ENCODE data around the gene PPIP5K1.
"Not testable (repeated sequence)": the region's sequence is repeated elsewhere in the genome, so short reads cannot be mapped to it uniquely, and the experiment has no call there.

PPIP5K1 gene

GRCh38 chr15:43589778-43590466 lies at the start of gene PPIP5K1:
Gene PPIP5K1 (minus strand): TSS chr15:43590208. CDS start chr15:43584504, 5,704 bp downstream.
- not testable (repeated sequence) for H3K9ac ChIP-seq (ENCODE audit: low read depth in 1 of 2, low read length in 2 of 2); H3K27me3 ChIP-seq (ENCODE audit: control insufficient read depth in 2 of 2, insufficient read depth in 2 of 2, low read length in 2 of 2); H3K4me1 ChIP-seq (ENCODE audit: control insufficient read depth in 2 of 2, insufficient read depth in 2 of 2, low read length in 2 of 2); H3K36me3 ChIP-seq (ENCODE audit: control insufficient read depth in 2 of 2, insufficient read depth in 2 of 2, low read length in 2 of 2); H3K9me3 ChIP-seq (ENCODE audit: control insufficient read depth in 2 of 2, low read length in 2 of 2); H3K4me3 ChIP-seq (ENCODE audit: low read length in 2 of 2); H3K27ac ChIP-seq (ENCODE audit: low read depth in 2 of 2, low read length in 2 of 2)

GRCh38 chr15:43638464-43639204 lies 48.6 kb upstream of the PPIP5K1 start:
- H3K4me1 ChIP-seq (ENCODE audit: control insufficient read depth in 2 of 2, insufficient read depth in 2 of 2, low read length in 2 of 2); H3K9ac ChIP-seq (ENCODE audit: low read depth in 1 of 2, low read length in 2 of 2); H3K27ac ChIP-seq (ENCODE audit: low read depth in 2 of 2, low read length in 2 of 2); H3K36me3 ChIP-seq (ENCODE audit: control insufficient read depth in 2 of 2, insufficient read depth in 2 of 2, low read length in 2 of 2); H3K4me3 ChIP-seq (ENCODE audit: low read length in 2 of 2); H3K9me3 ChIP-seq (ENCODE audit: control insufficient read depth in 2 of 2, low read length in 2 of 2); H3K27me3 ChIP-seq (ENCODE audit: control insufficient read depth in 2 of 2, insufficient read depth in 2 of 2, low read length in 2 of 2): not testable (repeated sequence)

GRCh38 chr15:43626937-43627336 lies 36.9 kb upstream of the PPIP5K1 start:
- H3K27ac ChIP-seq (ENCODE audit: low read depth in 2 of 2, low read length in 2 of 2); H3K4me1 ChIP-seq (ENCODE audit: control insufficient read depth in 2 of 2, insufficient read depth in 2 of 2, low read length in 2 of 2); H3K9me3 ChIP-seq (ENCODE audit: control insufficient read depth in 2 of 2, low read length in 2 of 2); H3K4me3 ChIP-seq (ENCODE audit: low read length in 2 of 2); H3K36me3 ChIP-seq (ENCODE audit: control insufficient read depth in 2 of 2, insufficient read depth in 2 of 2, low read length in 2 of 2); H3K9ac ChIP-seq (ENCODE audit: low read depth in 1 of 2, low read length in 2 of 2); H3K27me3 ChIP-seq (ENCODE audit: control insufficient read depth in 2 of 2, insufficient read depth in 2 of 2, low read length in 2 of 2): not testable (repeated sequence)

GRCh38 chr15:43625106-43625505 lies 35.1 kb upstream of the PPIP5K1 start:
- H3K27ac ChIP-seq (ENCODE audit: low read depth in 2 of 2, low read length in 2 of 2): no peak overlapping the region
- H3K4me1 ChIP-seq (ENCODE audit: control insufficient read depth in 2 of 2, insufficient read depth in 2 of 2, low read length in 2 of 2): no peaks in the 10 kb centered on the region
- no peaks in the 10 kb centered on the region for H3K9me3 ChIP-seq (ENCODE audit: control insufficient read depth in 2 of 2, low read length in 2 of 2)

GRCh38 chr15:43622068-43622799 lies 32.2 kb upstream of the PPIP5K1 start:
- H3K9me3 ChIP-seq (ENCODE audit: control insufficient read depth in 2 of 2, low read length in 2 of 2); H3K36me3 ChIP-seq (ENCODE audit: control insufficient read depth in 2 of 2, insufficient read depth in 2 of 2, low read length in 2 of 2); H3K9ac ChIP-seq (ENCODE audit: low read depth in 1 of 2, low read length in 2 of 2); H3K4me3 ChIP-seq (ENCODE audit: low read length in 2 of 2); H3K27ac ChIP-seq (ENCODE audit: low read depth in 2 of 2, low read length in 2 of 2); H3K4me1 ChIP-seq (ENCODE audit: control insufficient read depth in 2 of 2, insufficient read depth in 2 of 2, low read length in 2 of 2); H3K27me3 ChIP-seq (ENCODE audit: control insufficient read depth in 2 of 2, insufficient read depth in 2 of 2, low read length in 2 of 2): not testable (repeated sequence)

More at GRCh38 chr15:43625106-43625505, 35.1 kb upstream of the PPIP5K1 start:
- Histone ChIP-seq H3K4me3 (ENCODE audit: low read length in 2 of 2) (no peak overlapping the region), H3K27me3 (ENCODE audit: control insufficient read depth in 2 of 2, insufficient read depth in 2 of 2, low read length in 2 of 2) (peaks cover 0 to 2% of the 10 kb centered on the region in 2 donors), H3K36me3 (ENCODE audit: control insufficient read depth in 2 of 2, insufficient read depth in 2 of 2, low read length in 2 of 2) (no peaks in the 10 kb centered on the region), H3K9ac (ENCODE audit: low read depth in 1 of 2, low read length in 2 of 2) (no peak overlapping the region)

- not testable (repeated sequence) for H3K4me3 ChIP-seq (ENCODE audit: low read length in 2 of 2); H3K27me3 ChIP-seq (ENCODE audit: control insufficient read depth in 2 of 2, insufficient read depth in 2 of 2, low read length in 2 of 2); H3K36me3 ChIP-seq (ENCODE audit: control insufficient read depth in 2 of 2, insufficient read depth in 2 of 2, low read length in 2 of 2); H3K4me1 ChIP-seq (ENCODE audit: control insufficient read depth in 2 of 2, insufficient read depth in 2 of 2, low read length in 2 of 2); H3K9me3 ChIP-seq (ENCODE audit: control insufficient read depth in 2 of 2, low read length in 2 of 2); H3K9ac ChIP-seq (ENCODE audit: low read depth in 1 of 2, low read length in 2 of 2); H3K27ac ChIP-seq (ENCODE audit: low read depth in 2 of 2, low read length in 2 of 2)
Observed at GRCh38 chr15:43618700-43619099, 28.7 kb upstream of the PPIP5K1 start, which contains the start of gene STRC. Gene STRC (minus strand): TSS chr15:43618800. CDS start chr15:43618722, 78 bp downstream.

GRCh38 chr15:43617750-43618149 lies 27.7 kb upstream of the PPIP5K1 start:
- H3K9me3 ChIP-seq (ENCODE audit: control insufficient read depth in 2 of 2, low read length in 2 of 2); H3K9ac ChIP-seq (ENCODE audit: low read depth in 1 of 2, low read length in 2 of 2): not testable (repeated sequence)

GRCh38 chr15:43602233-43602632 lies 12.2 kb upstream of the PPIP5K1 start:
- H3K4me3 ChIP-seq (ENCODE audit: low read length in 2 of 2); H3K27me3 ChIP-seq (ENCODE audit: control insufficient read depth in 2 of 2, insufficient read depth in 2 of 2, low read length in 2 of 2); H3K27ac ChIP-seq (ENCODE audit: low read depth in 2 of 2, low read length in 2 of 2); H3K4me1 ChIP-seq (ENCODE audit: control insufficient read depth in 2 of 2, insufficient read depth in 2 of 2, low read length in 2 of 2); H3K9me3 ChIP-seq (ENCODE audit: control insufficient read depth in 2 of 2, low read length in 2 of 2); H3K9ac ChIP-seq (ENCODE audit: low read depth in 1 of 2, low read length in 2 of 2); H3K36me3 ChIP-seq (ENCODE audit: control insufficient read depth in 2 of 2, insufficient read depth in 2 of 2, low read length in 2 of 2): not testable (repeated sequence)

More at GRCh38 chr15:43617750-43618149, 27.7 kb upstream of the PPIP5K1 start:
- not testable (repeated sequence) for H3K27ac ChIP-seq (ENCODE audit: low read depth in 2 of 2, low read length in 2 of 2); H3K27me3 ChIP-seq (ENCODE audit: control insufficient read depth in 2 of 2, insufficient read depth in 2 of 2, low read length in 2 of 2); H3K4me1 ChIP-seq (ENCODE audit: control insufficient read depth in 2 of 2, insufficient read depth in 2 of 2, low read length in 2 of 2); H3K4me3 ChIP-seq (ENCODE audit: low read length in 2 of 2); H3K36me3 ChIP-seq (ENCODE audit: control insufficient read depth in 2 of 2, insufficient read depth in 2 of 2, low read length in 2 of 2)

- H3K4me1 ChIP-seq (ENCODE audit: control insufficient read depth in 2 of 2, insufficient read depth in 2 of 2, low read length in 2 of 2); H3K9me3 ChIP-seq (ENCODE audit: control insufficient read depth in 2 of 2, low read length in 2 of 2); H3K4me3 ChIP-seq (ENCODE audit: low read length in 2 of 2): not testable (repeated sequence)
Observed at GRCh38 chr15:43600200-43600599, 10.2 kb upstream of the PPIP5K1 start.

GRCh38 chr15:43599131-43599530 lies 9.1 kb upstream of the PPIP5K1 start:
- not testable (repeated sequence) for H3K27ac ChIP-seq (ENCODE audit: low read depth in 2 of 2, low read length in 2 of 2); H3K27me3 ChIP-seq (ENCODE audit: control insufficient read depth in 2 of 2, insufficient read depth in 2 of 2, low read length in 2 of 2); H3K4me1 ChIP-seq (ENCODE audit: control insufficient read depth in 2 of 2, insufficient read depth in 2 of 2, low read length in 2 of 2); H3K9me3 ChIP-seq (ENCODE audit: control insufficient read depth in 2 of 2, low read length in 2 of 2); H3K4me3 ChIP-seq (ENCODE audit: low read length in 2 of 2); H3K9ac ChIP-seq (ENCODE audit: low read depth in 1 of 2, low read length in 2 of 2); H3K36me3 ChIP-seq (ENCODE audit: control insufficient read depth in 2 of 2, insufficient read depth in 2 of 2, low read length in 2 of 2)

More at GRCh38 chr15:43600200-43600599, 10.2 kb upstream of the PPIP5K1 start:
- not testable (repeated sequence) for H3K36me3 ChIP-seq (ENCODE audit: control insufficient read depth in 2 of 2, insufficient read depth in 2 of 2, low read length in 2 of 2); H3K9ac ChIP-seq (ENCODE audit: low read depth in 1 of 2, low read length in 2 of 2); H3K27ac ChIP-seq (ENCODE audit: low read depth in 2 of 2, low read length in 2 of 2); H3K27me3 ChIP-seq (ENCODE audit: control insufficient read depth in 2 of 2, insufficient read depth in 2 of 2, low read length in 2 of 2)
